ENCODE data around the gene ANTKMT.
"Not testable (repeated sequence)": the region's sequence is repeated elsewhere in the genome, so short reads cannot be mapped to it uniquely, and the experiment has no call there.

ANTKMT gene

DNA sequence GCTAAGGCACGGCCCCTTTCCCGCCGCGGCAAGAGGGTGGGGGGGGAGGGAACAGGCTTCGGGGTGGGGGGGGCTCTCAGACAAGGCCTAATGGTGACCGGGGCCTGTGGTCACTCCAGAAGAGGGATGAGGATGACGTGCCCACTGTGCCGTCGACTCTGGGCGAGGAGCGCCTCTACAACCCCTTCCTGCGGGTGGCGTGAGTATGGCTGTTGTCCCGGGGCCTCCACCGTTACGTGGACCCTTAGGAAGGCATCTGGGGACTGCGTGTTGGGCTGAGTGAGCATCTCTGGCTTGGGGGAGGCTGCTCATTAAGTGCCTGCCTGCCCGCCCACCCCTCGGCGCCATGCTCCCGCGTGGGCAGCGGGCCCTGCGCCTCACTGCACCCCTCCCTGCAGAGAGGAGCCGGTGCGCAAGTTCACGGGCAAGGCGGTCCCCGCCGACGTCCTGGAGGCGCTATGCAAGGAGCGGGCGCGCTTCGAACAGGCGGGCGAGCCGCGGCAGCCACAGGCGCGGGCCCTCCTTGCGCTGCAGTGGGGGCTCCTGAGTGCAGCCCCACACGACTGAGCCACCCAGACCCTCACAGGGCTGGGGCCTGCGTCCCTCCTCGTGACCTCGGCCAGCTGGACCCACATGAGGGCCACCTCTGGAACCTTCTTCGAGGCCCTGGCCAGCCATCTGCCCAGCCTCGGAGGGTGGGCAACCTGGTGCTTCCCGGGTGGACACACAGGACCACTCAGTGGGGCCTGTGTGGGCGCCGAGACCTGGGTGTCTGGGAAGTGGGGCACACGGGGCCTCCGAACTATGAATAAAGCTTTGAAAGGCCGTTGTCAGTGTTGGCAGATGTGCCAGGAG lies 8.2 kb downstream of the ANTKMT start:
- DNase-seq: no peak

GRCh38 chr16:729768-730665 lies 9.1 kb downstream of the ANTKMT start:
- DNase-seq: no peak

GRCh38 chr16:730666-731509 lies 9.9 kb downstream of the ANTKMT start:
- DNase-seq: no peak

DNA sequence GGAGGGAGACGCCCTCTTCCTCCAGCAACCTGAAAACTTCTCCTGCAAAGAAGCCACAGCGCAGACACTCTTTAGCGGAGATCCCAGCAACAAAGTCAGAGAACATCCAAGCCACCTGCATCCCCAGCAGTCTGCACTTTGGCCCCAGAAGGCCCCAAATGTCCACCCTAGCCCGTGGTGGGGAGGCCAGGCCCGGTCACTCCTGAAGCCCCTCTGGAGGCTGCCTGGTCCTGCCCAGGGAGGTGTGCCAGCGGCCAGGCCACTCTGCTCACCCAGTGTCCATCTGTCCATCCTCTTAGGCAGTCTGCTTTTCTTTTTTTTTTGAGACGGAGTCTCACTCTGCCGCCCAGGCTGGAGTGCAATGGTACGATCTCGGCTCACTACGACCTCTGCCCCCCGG lies 11.4 kb downstream of the ANTKMT start:
- DNase-seq: no peak

DNA sequence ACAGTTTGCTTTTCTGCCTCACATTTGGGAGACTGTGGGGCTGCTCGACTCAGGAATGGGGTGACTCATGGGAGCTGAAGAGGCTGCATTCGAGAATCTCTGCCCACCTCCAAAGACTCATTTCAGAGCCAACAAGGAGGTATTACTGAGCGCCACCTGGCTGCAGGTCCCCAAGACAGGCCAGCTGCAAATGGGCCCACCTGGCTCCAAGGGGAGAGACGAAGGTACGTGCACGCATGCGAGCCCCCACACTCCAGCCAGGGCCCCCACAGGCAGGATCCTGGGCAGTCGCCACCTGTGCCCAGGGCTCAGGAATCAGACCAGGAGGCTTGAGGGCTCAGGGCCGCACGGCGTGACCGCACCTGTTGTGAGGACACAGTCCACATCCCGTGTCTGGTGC lies 12.0 kb downstream of the ANTKMT start:
- DNase-seq: no peak

DNA sequence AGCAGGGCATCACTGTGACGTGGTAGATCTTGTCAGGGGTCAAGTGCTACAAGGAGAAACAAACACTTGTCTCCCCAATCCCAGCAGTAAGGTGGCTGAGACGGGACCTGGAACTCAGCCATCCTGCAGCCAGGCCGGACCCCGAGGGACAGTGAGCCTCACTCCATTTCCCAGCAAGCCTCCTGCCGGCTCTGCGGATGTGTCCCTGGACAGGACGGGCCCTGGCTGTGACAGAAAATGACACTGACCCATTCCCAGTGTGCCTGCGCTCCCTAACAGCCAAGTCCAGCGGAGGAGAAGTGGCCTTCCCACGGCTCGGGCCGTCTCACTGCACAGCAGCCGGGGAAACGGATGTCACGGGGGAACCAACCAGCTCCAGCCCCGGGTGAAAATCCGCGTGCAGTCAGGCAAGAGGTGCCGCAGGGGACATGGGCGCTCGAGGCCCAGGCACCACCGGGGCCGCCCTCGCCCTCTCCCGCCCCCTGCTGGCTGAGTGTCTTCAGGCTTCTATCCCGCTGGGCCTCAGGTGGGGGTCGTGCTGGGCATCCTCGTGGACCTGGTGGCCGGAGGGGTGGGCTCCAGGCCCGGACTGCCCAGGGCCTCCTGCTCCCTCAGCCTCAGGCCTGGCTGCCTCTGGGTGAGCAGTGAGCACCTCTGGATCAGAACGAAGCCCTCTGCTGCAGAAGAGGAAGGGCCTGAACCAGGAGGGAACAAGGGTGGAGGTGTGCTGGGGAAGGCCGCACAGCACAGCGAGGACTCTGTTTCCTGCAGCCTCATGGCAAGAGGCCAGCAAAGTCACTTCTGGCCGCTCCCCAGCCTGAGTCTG lies 12.6 kb downstream of the ANTKMT start:
- DNase-seq: no peak

DNA sequence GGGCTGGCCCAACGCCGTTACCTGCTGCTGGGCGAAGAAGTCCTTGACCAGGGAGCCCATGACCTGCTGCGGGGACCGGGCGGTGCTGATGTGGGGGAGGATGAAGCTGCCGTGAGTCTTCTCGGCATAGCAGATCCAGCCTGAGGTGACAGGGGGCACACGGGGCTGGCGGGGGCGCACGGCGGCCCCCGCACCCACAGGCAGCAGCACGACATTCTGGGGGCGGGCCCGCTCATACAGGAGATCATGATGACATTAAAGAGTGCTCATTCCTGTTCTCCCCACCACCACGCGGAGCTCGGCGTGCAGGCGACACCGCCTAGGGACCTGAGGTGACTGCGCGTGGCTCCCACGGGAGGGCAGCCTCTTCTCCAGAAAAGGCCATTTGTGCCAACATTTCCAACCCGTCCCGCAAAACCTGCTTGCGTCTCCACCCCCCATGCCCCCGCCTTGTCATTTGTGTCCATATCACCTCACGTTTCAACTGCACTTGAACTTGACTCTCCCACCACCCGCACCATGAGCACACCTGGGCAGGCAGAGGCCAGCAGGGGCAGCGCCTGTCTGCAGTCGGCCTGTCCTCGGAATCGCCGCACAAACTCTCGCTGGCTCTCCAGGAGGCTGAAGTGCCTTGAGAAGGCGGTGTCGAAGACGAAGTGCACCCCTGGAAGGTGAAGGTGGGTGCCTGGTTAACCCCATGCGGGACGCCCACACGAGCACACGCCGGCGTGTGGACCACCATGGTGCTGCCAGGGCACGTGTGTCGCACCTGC lies 13.4 kb downstream of the ANTKMT start:
- no peak for DNase-seq

- no peak for DNase-seq
Observed at GRCh38 chr16:734981-735881, 14.3 kb downstream of the ANTKMT start.

GRCh38 chr16:735982-736453 lies 15.1 kb downstream of the ANTKMT start:
- DNase-seq: no peak

DNA sequence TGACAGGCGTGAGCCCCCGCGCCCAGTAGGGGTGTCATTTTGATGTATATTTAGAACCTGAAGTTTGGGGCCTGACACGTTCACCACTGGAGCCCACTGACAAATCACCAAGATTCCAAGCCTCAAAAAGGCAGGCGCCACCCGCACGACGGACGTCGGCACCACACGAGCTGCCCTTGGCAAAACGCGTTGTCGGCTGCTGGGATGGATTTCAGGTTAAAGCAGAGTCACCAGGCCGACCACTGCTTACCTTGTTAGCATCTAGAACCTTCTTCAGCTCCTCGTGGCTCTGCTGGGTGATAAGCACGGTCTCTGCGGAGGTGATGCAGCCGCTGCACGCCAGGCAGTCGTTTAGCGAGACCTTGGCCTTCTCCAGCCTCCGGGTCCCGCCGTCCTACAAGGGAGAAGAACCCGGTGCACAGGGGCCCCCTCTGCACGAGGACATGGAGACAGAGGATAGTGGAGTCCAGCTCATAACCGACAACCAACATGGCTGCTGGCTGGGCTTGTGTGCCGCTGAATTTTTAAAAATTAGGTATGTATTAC lies 16.1 kb downstream of the ANTKMT start:
- DNase-seq: no peak

DNA sequence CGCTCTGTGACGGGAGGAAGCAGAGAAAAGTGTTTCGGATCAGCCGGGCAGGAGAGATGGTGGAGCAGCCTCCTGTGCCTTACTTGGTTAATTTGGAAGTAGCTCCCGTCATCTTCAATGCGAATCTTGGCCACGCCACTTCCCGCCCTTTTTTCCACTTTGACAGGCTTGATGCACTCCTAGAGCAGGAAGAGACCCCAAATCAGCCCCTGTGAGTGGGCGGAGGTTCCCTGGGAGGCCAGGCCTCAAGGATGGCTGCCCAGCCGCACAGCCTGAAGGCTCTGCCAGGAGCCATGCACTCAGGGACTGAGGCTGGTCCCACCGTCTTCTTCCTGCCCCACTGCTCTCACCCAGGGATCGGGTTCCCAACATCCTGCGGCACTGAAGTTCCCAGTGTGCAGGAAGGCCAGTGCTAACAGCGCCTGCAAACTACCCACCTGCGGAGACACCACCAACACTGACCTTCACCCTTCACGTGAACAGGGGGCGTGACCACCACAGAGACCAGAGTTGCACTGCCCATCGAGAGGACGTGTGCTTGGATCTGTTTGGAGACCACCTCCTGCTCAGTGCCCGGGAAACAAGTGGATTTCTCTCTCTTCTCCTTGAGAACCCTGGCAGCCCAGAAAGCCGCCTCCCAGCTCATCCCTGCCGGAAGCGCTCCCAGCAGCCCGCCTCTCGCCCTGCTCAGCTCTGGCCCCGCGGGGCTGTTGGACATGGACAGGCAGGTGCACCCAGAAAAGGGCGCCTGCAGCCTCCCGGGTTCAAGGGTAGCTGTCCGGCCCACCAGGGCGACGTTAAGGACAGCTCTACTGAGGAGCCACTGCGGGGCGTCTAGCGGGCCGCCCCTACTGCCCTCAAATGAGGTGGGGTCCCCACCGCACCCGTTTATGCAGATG lies 18.9 kb downstream of the ANTKMT start:
- DNase-seq: no peak

DNA sequence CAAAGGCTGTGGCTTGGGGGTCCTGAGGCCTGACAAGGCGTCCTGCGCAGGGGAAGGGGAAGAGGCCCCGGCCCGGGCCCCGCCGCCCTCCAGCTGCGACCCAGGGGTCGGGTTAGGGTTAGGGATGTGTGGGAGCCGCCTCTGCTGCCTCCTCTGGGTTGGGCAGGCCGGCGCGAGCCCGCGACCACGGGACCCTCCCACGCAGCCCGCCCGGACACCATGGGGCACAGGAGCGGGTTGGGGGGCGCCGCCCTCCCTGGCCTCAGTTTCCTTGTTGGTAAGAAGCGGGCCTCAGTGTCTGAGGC lies 19.5 kb downstream of the ANTKMT start:
- DNase-seq: no peak

DNA sequence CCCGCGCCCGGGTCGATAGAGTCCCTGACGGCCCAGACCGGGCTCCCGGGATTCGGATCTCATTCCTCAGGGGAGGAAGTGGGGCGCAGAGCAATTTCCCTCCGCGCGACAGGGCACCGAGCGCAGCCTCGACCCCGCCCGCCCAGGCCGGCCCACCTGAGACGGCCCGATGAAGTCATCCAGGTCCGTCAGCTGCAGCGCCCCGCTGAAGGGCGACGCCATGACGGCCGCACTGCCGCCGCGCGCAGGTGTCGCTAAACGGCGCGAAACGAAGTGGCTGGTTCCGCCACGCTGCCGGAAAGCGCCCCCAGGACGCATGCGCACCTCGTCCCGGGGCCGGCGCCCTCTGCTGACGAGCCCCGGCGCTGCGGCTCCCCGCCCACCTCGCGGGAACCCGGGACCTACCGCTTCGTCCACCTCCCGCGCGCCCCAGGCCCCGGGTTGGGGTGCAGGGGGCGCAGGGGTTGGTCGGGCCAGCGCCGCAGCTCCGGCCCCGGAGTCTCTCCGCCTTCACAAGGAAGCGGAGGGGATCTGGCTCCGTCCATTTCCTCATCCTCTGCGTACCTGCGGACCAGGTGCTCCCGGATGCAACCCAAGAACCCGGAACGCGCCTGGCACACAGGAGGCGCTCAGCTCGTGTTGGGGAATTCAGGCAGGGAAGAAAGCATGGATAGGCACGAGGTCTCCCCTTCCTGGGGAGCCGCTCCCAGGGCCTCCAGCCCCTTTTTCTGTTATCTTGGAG lies 20.0 kb downstream of the ANTKMT start, which contains the start of gene CIAO3:
Gene CIAO3, minus strand, starts transcription at position 234 of the 742 bp plus-strand sequence. Its CDS starts 12 bp downstream, at position 222.
- DNase-seq: peak; percentile 76

DNA sequence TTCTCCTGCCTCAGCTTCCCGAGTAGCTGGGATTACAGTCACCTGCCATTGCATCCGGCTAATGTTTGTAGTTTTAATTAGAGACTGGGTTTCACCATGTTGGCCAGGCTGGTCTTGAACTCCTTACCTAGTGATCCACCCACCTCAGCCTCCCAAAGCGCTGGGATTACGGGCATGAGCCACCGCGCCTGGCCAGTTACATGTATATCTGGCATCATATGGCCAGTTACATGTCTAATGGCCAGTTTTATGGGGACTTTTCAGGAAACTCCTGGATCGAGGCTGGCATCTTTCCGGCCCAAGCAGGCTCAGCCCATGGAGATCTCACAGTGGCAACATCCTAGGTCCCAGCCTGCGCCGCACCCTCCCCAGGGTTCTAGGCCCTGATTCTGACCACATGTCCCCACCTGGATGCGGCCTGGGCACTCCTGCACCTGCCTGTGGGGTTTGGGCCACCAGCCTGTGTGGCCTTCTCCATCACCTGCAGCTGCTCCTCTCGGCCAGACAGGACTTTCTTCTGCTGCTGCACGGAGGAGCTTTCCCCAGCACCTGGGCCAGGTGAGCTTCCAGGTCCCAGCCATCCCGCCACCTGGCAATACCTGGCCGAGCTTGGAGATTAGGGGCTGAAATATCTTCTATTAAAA lies 21.2 kb downstream of the ANTKMT start:
- no peak for DNase-seq

DNA sequence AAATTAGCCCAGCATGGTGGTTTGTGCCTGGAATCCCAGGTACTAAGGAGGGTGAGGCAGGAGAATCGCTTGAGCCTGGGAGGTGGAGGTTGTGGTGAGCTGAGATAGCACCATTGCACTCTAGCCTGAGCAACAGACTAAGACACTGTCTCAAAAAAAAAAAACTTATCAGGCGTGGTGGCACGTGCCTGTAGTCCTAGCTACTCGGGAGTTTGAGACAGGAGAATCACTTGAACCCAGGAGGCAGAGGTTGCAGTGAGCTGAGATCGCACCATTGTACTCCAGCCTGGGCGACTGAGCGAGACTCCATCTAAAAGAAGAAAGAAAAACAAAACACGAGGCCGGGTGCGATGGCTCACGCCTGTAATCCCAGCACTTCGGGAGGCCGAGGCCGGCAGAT lies 21.9 kb downstream of the ANTKMT start:
- DNase-seq: not testable (repeated sequence)

GRCh38 chr16:743794-744500 lies 23.0 kb downstream of the ANTKMT start:
- DNase-seq: no peak

DNA sequence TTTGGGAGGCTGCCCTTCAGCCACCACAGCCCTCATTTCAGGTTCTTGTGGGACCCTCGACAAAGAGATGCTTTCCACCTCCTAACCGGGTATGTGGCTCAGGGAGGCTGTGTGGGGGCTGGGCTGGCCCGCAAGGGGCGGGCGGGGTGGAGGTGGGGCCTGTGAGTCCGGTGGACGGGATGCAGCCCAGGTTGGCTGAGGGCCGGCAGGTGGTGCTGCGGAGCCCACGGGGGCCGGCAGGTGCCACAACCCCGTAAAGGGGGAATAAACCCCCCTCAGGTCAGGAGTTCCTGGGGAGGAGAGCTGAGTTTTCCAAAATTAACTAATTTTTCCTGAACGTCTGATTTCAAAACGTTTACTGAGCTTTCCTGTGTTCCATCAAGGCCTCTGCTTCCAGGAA lies 24.8 kb downstream of the ANTKMT start:
- DNase-seq: no peak
